OCI-LY1 (cell line): ENCODE results near the gene ZNF555.

Experiments used
- H2AFZ ChIP-seq: fragments of 200-600 bp; sonication (generic), shearing (Covaris generic); 2 replicates; pipeline ENCODE4 v1.6.0; 2014; ENCODE audit warnings: antibody characterized with exemption, mild to moderate bottlenecking, low read length
- H3F3A ChIP-seq: fragments of 200-600 bp; sonication (generic), shearing (Covaris generic); 2 replicates; pipeline ENCODE4 v1.6.0; 2014; ENCODE audit warnings: mild to moderate bottlenecking, antibody characterized with exemption, low read length, moderate library complexity; ENCODE audit not compliant: insufficient read depth
- H3K27ac ChIP-seq: fragments of 200-600 bp; sonication (generic); 2 replicates; pipeline ENCODE4 v1.5.1; 2014; ENCODE audit warnings: low read length, mixed run types, mild to moderate bottlenecking, low read depth; ENCODE audit not compliant: poor library complexity, severe bottlenecking
- H3K27me3 ChIP-seq: fragments of 200-600 bp; sonication (generic); 2 replicates; pipeline ENCODE4 v1.6.0; 2014; ENCODE audit warnings: antibody characterized with exemption, mild to moderate bottlenecking, low read length, moderate library complexity; ENCODE audit not compliant: insufficient read depth
- H3K36me3 ChIP-seq: fragments of 200-600 bp; sonication (generic); 2 replicates; pipeline ENCODE4 v1.6.1; 2014; ENCODE audit warnings: mild to moderate bottlenecking, antibody characterized with exemption, low read length, moderate library complexity, mixed read lengths; ENCODE audit not compliant: insufficient read depth
- H3K4me1 ChIP-seq: fragments of 200-600 bp; sonication (generic); 2 replicates; pipeline ENCODE4 v1.5.1; 2014; ENCODE audit warnings: mild to moderate bottlenecking, low read length, moderate library complexity; ENCODE audit not compliant: insufficient read depth, severe bottlenecking
- H3K4me2 ChIP-seq: fragments of 200-600 bp; sonication (generic), shearing (Covaris generic); 2 replicates; pipeline ENCODE4 v1.6.1; 2014; ENCODE audit warnings: low read length
- H3K4me3 ChIP-seq: fragments of 200-600 bp; sonication (generic); 2 replicates; pipeline ENCODE4 v1.5.1; 2014; ENCODE audit warnings: low read length, low read depth, mild to moderate bottlenecking, mixed read lengths; ENCODE audit not compliant: poor library complexity, severe bottlenecking
- H3K79me2 ChIP-seq: fragments of 200-600 bp; shearing (Covaris generic); 2 replicates; pipeline ENCODE4 v1.6.1; 2016; ENCODE audit warnings: mixed run types, low read length, mixed read lengths; ENCODE audit not compliant: insufficient read depth
- H3K9ac ChIP-seq: fragments of 200-600 bp; sonication (generic), shearing (Covaris generic); 2 replicates; pipeline ENCODE4 v1.6.1; 2014; ENCODE audit warnings: mild to moderate bottlenecking, low read length, mixed read lengths
- H3K9me2 ChIP-seq: fragments of 200-600 bp; sonication (generic), shearing (Covaris generic); 2 replicates; pipeline ENCODE4 v1.6.1; 2014; ENCODE audit warnings: low read depth, mild to moderate bottlenecking, low read length, mixed read lengths
- H3K9me3 ChIP-seq: fragments of 200-600 bp; shearing (Covaris generic); 2 replicates; pipeline ENCODE4 v1.6.1; 2014; ENCODE audit warnings: low read length, mixed read lengths
- H4K20me1 ChIP-seq: fragments of 200-600 bp; sonication (generic), shearing (Covaris generic); 2 replicates; pipeline ENCODE4 v1.6.0; 2016; ENCODE audit warnings: mild to moderate bottlenecking, low read length; ENCODE audit not compliant: insufficient read depth
- CTCF ChIP-seq: fragments of 200-600 bp; sonication (generic), shearing (Covaris generic); IDR thresholded peaks from 2 replicates; pipeline ENCODE4 v1.5.1; 2017; ENCODE audit warnings: mild to moderate bottlenecking, antibody characterized with exemption, low read length, moderate library complexity, mixed read lengths
- EZH2 ChIP-seq: fragments of 200-600 bp; sonication (generic), shearing (Covaris generic); IDR thresholded peaks from 2 replicates; pipeline ENCODE4 v1.8.0; 2017; ENCODE audit warnings: borderline replicate concordance, mixed run types, mild to moderate bottlenecking, antibody characterized with exemption, low read length, moderate library complexity, mixed read lengths

ZNF555 gene

GRCh38 chr19:2807379-2808128, 33.7 kb upstream of the ZNF555 start:
- Histone ChIP-seq H3K9me3 (no peaks in the 10 kb centered on the region), H3F3A (no peaks in the 10 kb centered on the region), H4K20me1 (no peaks in the 10 kb centered on the region), H3K4me1 (no peaks in the 10 kb centered on the region), H3K9me2 (no peaks in the 10 kb centered on the region), H3K27me3 (no peaks in the 10 kb centered on the region), H2AFZ (no peak overlapping the region), H3K36me3 (peaks cover 95% of the 10 kb centered on the region), H3K27ac (no peak overlapping the region), H3K9ac (no peak overlapping the region), H3K4me3 (no peak overlapping the region), H3K4me2 (no peak overlapping the region), H3K79me2 (no peaks in the 10 kb centered on the region)
- TF ChIP-seq EZH2 (no peak), CTCF (no peak)

DNA sequence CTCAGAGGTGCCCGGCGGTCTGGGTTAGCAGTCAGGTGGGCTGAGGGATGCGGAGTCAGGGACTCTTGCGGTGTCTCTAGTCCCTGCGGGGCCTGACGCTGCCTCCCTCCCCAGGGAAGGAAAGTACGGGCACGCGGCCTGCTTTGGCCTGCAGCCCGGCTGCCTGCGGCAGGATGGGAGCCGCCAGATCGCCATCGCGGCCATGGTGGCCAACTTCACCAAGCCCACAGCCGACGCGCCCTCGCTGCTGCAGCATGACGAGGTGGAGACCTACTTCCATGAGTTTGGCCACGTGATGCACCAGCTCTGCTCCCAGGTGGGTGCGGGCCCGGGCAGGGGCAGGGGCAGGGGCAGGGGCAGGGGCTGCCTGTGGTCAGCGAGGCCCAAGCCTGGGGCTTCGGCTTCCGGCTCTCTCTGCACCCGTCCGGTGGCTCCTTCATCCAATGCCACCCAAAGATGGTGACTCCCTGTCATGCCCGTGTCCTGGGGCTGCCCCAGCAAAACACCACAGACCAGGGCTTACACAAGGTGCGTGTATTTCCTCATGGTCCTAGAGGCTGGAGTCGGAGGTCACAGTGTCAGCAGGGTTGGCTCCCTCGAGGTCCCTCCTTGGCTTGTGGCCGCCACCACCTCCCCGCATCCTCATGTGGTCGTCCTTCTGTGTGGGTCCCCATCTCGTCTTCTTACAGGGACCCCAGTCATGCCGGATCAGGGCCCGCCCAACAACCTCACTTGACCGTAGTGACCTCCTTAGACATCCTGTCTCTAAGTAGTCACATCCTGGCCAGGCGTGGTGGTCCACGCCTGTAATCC, 32.9 kb upstream of the ZNF555 start:
- no peaks in the 10 kb centered on the region for H3K4me1 ChIP-seq
- H3K9me2 ChIP-seq, result no peaks in the 10 kb centered on the region
- peaks cover 95% of the 10 kb centered on the region for H3K36me3 ChIP-seq
- H3K79me2 ChIP-seq, result no peaks in the 10 kb centered on the region
- no peak for TF ChIP-seq EZH2
- TF ChIP-seq CTCF, result no peak
- H3K27me3 ChIP-seq, result no peaks in the 10 kb centered on the region
- no peaks in the 10 kb centered on the region for H3F3A ChIP-seq
- H2AFZ ChIP-seq, result no peak overlapping the region
- no peak overlapping the region for H3K9ac ChIP-seq
- no peaks in the 10 kb centered on the region for H4K20me1 ChIP-seq
- no peak overlapping the region for H3K4me3 ChIP-seq
- H3K4me2 ChIP-seq, result no peak overlapping the region
- no peak overlapping the region for H3K27ac ChIP-seq
- no peaks in the 10 kb centered on the region for H3K9me3 ChIP-seq

DNA sequence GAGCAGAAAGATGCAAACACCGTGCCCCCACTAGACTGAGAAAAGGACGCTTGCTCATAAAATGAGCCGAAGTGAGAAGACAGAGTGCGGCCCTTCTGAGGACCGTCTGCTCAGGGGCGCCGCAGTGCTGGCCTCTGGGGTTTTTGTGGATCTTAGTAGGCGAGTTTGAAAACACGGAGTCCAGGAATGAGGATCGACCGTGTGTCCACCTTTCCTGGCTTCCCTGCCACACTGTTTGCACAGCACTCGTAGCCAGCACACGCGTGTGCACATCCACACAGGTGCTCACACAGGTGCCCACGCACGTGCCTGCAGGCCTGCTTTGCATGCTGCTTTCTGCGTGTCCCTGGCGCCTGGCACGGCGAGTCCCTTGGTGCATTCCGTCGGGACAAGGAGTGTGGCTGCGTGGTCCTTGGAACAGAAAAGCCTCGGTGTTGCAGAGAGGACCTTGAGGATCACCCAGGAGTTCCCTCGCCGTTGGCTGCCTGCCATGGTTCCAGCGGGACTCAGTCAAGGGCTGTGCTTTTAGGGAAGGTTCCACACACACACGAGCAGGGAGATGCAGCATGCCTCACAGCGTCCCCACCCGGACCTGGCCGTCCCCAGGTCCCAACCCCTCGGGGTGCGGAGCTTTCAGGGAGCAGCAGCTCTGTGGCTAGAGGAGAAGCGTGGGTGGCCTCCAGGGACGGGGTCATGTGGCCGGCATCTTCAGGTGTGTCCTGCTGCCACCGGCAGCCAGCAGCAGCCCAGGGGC, 31.7 kb upstream of the ZNF555 start:
- Histone ChIP-seq H3K4me3 (no peak overlapping the region), H4K20me1 (no peaks in the 10 kb centered on the region), H3F3A (no peaks in the 10 kb centered on the region), H3K9me2 (no peaks in the 10 kb centered on the region), H3K9ac (no peak overlapping the region), H3K9me3 (no peaks in the 10 kb centered on the region), H2AFZ (no peak overlapping the region), H3K4me2 (no peak overlapping the region), H3K36me3 (peaks cover 94% of the 10 kb centered on the region), H3K4me1 (no peaks in the 10 kb centered on the region), H3K27me3 (no peaks in the 10 kb centered on the region), H3K79me2 (no peaks in the 10 kb centered on the region), H3K27ac (no peak overlapping the region)
- no peak for TF ChIP-seq CTCF
- no peak for TF ChIP-seq EZH2
